ENCODE results near the gene CSMD2.

CSMD2 gene

GRCh38 chr1:33698361-33699035, 466.5 kb downstream of the CSMD2 start:
- CTCF ChIA-PET, result no interaction called here
- TF ChIP-seq TARDBP (IDR thresholded peaks at IDR 0.05) (no peak), ELF4 (IDR thresholded peaks at IDR 0.05) (no peak), FOXM1 (IDR thresholded peaks at IDR 0.05; ENCODE audit: borderline replicate concordance) (no peak), LEF1 (IDR thresholded peaks at IDR 0.05; ENCODE audit: borderline replicate concordance) (no peak), SUZ12 (IDR thresholded peaks at IDR 0.05) (no peak), FOXK2 (IDR thresholded peaks at IDR 0.05) (no peak)
- no peak for DNase-seq (ENCODE audit: extremely low spot score)
- POLR2A ChIA-PET, result no interaction called here

DNA sequence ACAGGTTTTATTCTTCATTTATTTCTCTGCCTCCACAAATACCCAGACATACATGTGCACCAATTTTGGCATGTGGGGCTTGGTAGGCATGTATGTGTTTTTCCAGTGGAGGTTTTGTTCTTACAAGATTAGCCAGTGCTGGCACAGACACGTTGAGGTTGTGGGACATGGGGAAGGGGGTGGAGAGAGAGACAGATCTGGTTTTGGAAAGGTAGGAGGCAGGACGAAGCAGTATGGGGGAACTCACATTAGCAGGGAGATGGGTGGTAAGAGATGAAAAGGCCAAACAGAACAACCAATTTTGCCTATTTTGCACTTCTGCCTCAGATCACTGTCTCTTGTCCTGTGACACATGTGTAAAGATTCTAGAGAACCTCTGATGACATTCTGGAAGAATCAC, 467.2 kb downstream of the CSMD2 start:
- POLR2A ChIA-PET, result no interaction called here
- DNase-seq (ENCODE audit: extremely low spot score), result no peak
- CTCF ChIA-PET, result no interaction called here
- TF ChIP-seq NFRKB (IDR thresholded peaks at IDR 0.05), result no peak
- TF ChIP-seq FOXA1 (IDR thresholded peaks at IDR 0.05), result no peak
- no peak for TF ChIP-seq FOXM1 (IDR thresholded peaks at IDR 0.05; ENCODE audit: borderline replicate concordance)
- no peak for TF ChIP-seq LEF1 (IDR thresholded peaks at IDR 0.05; ENCODE audit: borderline replicate concordance)
- no peak for TF ChIP-seq ELF4 (IDR thresholded peaks at IDR 0.05)
- no peak for TF ChIP-seq HDGF (IDR thresholded peaks at IDR 0.05; ENCODE audit: borderline replicate concordance)
- no peak for TF ChIP-seq L3MBTL2 (conservative IDR thresholded peaks at IDR 0.05)
- TF ChIP-seq, protein P1, sequence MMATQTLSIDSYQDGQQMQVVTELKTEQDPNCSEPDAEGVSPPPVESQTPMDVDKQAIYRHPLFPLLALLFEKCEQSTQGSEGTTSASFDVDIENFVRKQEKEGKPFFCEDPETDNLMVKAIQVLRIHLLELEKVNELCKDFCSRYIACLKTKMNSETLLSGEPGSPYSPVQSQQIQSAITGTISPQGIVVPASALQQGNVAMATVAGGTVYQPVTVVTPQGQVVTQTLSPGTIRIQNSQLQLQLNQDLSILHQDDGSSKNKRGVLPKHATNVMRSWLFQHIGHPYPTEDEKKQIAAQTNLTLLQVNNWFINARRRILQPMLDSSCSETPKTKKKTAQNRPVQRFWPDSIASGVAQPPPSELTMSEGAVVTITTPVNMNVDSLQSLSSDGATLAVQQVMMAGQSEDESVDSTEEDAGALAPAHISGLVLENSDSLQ (IDR thresholded peaks at IDR 0.05), result no peak
- no peak for TF ChIP-seq ARNT (IDR thresholded peaks at IDR 0.05)
- no peak for TF ChIP-seq CTBP1 (IDR thresholded peaks at IDR 0.05; ENCODE audit: borderline replicate concordance)
- no peak for TF ChIP-seq FOXK2 (IDR thresholded peaks at IDR 0.05)
- no peak for TF ChIP-seq SUZ12 (IDR thresholded peaks at IDR 0.05)
- no peak for TF ChIP-seq TARDBP (IDR thresholded peaks at IDR 0.05)
- TF ChIP-seq BHLHE40 (IDR thresholded peaks at IDR 0.05; ENCODE audit: borderline replicate concordance), result no peak
- TF ChIP-seq ZNF384 (IDR thresholded peaks at IDR 0.05), result no peak
- no peak for TF ChIP-seq SP1 (IDR thresholded peaks at IDR 0.05)

DNA sequence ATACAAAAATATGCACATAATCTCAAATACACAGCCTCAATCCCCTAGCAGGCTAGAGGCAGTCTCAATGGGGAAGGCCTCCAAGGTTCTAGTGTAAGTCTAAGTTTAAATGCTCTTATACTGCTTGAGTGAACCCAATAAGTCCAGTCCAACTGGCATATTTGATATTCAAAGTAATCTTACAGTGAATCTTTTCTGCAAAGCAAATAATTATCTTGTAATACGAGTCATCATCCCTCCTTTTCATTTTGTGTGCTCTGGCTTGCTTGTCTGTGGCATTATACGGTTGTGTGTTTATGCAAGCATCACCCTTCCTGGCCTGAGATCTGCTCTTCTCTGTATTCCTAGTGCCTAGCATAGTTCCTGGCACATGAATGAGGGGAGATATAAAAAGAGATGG, 468.1 kb downstream of the CSMD2 start:
- DNase-seq (ENCODE audit: extremely low spot score), result no peak
- POLR2A ChIA-PET, result no interaction called here
- CTCF ChIA-PET, result no interaction called here
- TF ChIP-seq, protein P1 (IDR thresholded peaks at IDR 0.05), result no peak
- no peak for TF ChIP-seq FOXA1 (IDR thresholded peaks at IDR 0.05)
- TF ChIP-seq ZNF384 (IDR thresholded peaks at IDR 0.05), result no peak
- no peak for TF ChIP-seq HDGF (IDR thresholded peaks at IDR 0.05; ENCODE audit: borderline replicate concordance)
- no peak for TF ChIP-seq SP1 (IDR thresholded peaks at IDR 0.05)
- no peak for TF ChIP-seq ELF4 (IDR thresholded peaks at IDR 0.05)

- POLR2A ChIA-PET, result no interaction called here
- no peak for DNase-seq (ENCODE audit: extremely low spot score)
- CTCF ChIA-PET, result no interaction called here
- no peak for TF ChIP-seq ZNF384 (IDR thresholded peaks at IDR 0.05)
- no peak for TF ChIP-seq FOXA1 (IDR thresholded peaks at IDR 0.05)
- no peak for TF ChIP-seq LEF1 (IDR thresholded peaks at IDR 0.05; ENCODE audit: borderline replicate concordance)
- TF ChIP-seq SUZ12 (IDR thresholded peaks at IDR 0.05), result no peak
- no peak for TF ChIP-seq FOXK2 (IDR thresholded peaks at IDR 0.05)
- no peak for TF ChIP-seq ARNT (IDR thresholded peaks at IDR 0.05)
- TF ChIP-seq FOXM1 (IDR thresholded peaks at IDR 0.05; ENCODE audit: borderline replicate concordance), result no peak
- no peak for TF ChIP-seq L3MBTL2 (conservative IDR thresholded peaks at IDR 0.05)
- TF ChIP-seq, protein P1 (IDR thresholded peaks at IDR 0.05), result no peak
- TF ChIP-seq NFRKB (IDR thresholded peaks at IDR 0.05), result no peak
- no peak for TF ChIP-seq BHLHE40 (IDR thresholded peaks at IDR 0.05; ENCODE audit: borderline replicate concordance)
- TF ChIP-seq SP1 (IDR thresholded peaks at IDR 0.05), result no peak
These were observed 468.7 kb downstream of the CSMD2 start for GRCh38 chr1:33696311-33696710.

- no peak for TF ChIP-seq L3MBTL2 (conservative IDR thresholded peaks at IDR 0.05)
- TF ChIP-seq SUZ12 (IDR thresholded peaks at IDR 0.05), result no peak
- no peak for TF ChIP-seq FOXM1 (IDR thresholded peaks at IDR 0.05; ENCODE audit: borderline replicate concordance)
- no peak for TF ChIP-seq BHLHE40 (IDR thresholded peaks at IDR 0.05; ENCODE audit: borderline replicate concordance)
- no peak for TF ChIP-seq LEF1 (IDR thresholded peaks at IDR 0.05; ENCODE audit: borderline replicate concordance)
- TF ChIP-seq NFRKB (IDR thresholded peaks at IDR 0.05), result no peak
- no peak for TF ChIP-seq FOXA1 (IDR thresholded peaks at IDR 0.05)
- TF ChIP-seq, protein P1 (IDR thresholded peaks at IDR 0.05), result no peak
- no peak for TF ChIP-seq ELF4 (IDR thresholded peaks at IDR 0.05)
- no peak for TF ChIP-seq ZNF384 (IDR thresholded peaks at IDR 0.05)
- no peak for TF ChIP-seq HDGF (IDR thresholded peaks at IDR 0.05; ENCODE audit: borderline replicate concordance)
- no peak for TF ChIP-seq FOXK2 (IDR thresholded peaks at IDR 0.05)
- TF ChIP-seq CTBP1 (IDR thresholded peaks at IDR 0.05; ENCODE audit: borderline replicate concordance), result no peak
- ChIA-PET POLR2A (no interaction called here), CTCF (no interaction called here)
- DNase-seq (ENCODE audit: extremely low spot score), result no peak
These were observed 472.5 kb downstream of the CSMD2 start for GRCh38 chr1:33692206-33693188.

Measured in HEK293T (cell line).